GM23338 (cell line): Measurements from ENCODE around the gene AKNAD1. TPM values are rescaled to one million over a fixed set of nuclear protein-coding genes. Genes with fewer than 3 reads are reported as not detected.
A peak's percentile ranks its signal among the peaks of the same experiment; 100 is the strongest.

ENCODE experiments used
- ATAC-seq: fragments of 200-7000 bp; cut with Tn5 transposase; 3 replicates; pipeline ENCODE4 v1.9.1; 2020
- DNase-seq: peaks from one replicate; pipeline ENCODE4 v3.0.0-alpha.2; 2015; ENCODE audit warnings: low spot score
- H2AFZ ChIP-seq: fragments of 200-600 bp; sonication (generic); 2 replicates; pipeline ENCODE4 v1.8.0; 2016; ENCODE audit warnings: antibody characterized with exemption, mild to moderate bottlenecking, moderate library complexity
- H3F3A ChIP-seq: fragments of 200-600 bp; sonication (generic); replicated peaks from 2 replicates; pipeline ENCODE4 v1.8.0; 2017; ENCODE audit warnings: antibody characterized with exemption, mixed run types, low read depth
- H3K27ac ChIP-seq: fragments of 200-600 bp; sonication (generic); 2 replicates; pipeline ENCODE4 v1.6.1; 2016; ENCODE audit warnings: low read depth
- H3K27me3 ChIP-seq: fragments of 200-600 bp; sonication (generic); 2 replicates; pipeline ENCODE4 v1.8.0; 2016; ENCODE audit warnings: mild to moderate bottlenecking, mixed run types, moderate library complexity; ENCODE audit not compliant: insufficient read depth
- H3K36me3 ChIP-seq: fragments of 200-600 bp; sonication (generic); 2 replicates; pipeline ENCODE4 v1.8.0; 2016; ENCODE audit warnings: mild to moderate bottlenecking; ENCODE audit not compliant: insufficient read depth
- H3K4me1 ChIP-seq: fragments of 200-600 bp; sonication (generic); 2 replicates; pipeline ENCODE4 v1.8.0; 2016; ENCODE audit warnings: mild to moderate bottlenecking, moderate library complexity; ENCODE audit not compliant: insufficient read depth
- H3K4me2 ChIP-seq: fragments of 200-600 bp; sonication (generic); 2 replicates; pipeline ENCODE4 v1.7.1; 2017; ENCODE audit warnings: mixed run types
- H3K4me3 ChIP-seq: fragments of 200-600 bp; sonication (generic); 2 replicates; pipeline ENCODE4 v1.6.1; 2016; ENCODE audit warnings: mixed run types
- H3K79me2 ChIP-seq: fragments of 200-600 bp; sonication (generic); replicated peaks from 2 replicates; pipeline ENCODE4 v1.8.0; 2017; ENCODE audit warnings: mild to moderate bottlenecking; ENCODE audit not compliant: insufficient read depth
- H3K9me2 ChIP-seq: fragments of 200-600 bp; sonication (generic); 2 replicates; pipeline ENCODE4 v1.8.0; 2017; ENCODE audit not compliant: insufficient read depth
- H4K20me1 ChIP-seq: fragments of 200-600 bp; sonication (generic); replicated peaks from 2 replicates; pipeline ENCODE4 v1.8.0; 2017; ENCODE audit warnings: mild to moderate bottlenecking; ENCODE audit not compliant: insufficient read depth
- H3K27ac Mint-ChIP-seq: 2 replicates; pipeline ENCODE4 v1.8.0; 2020; ENCODE audit warnings: inconsistent platforms, mild to moderate bottlenecking, moderate library complexity, mixed read lengths
- H3K27me3 Mint-ChIP-seq: 3 replicates; pipeline ENCODE4 v1.8.0; 2022; ENCODE audit warnings: low read depth, mild to moderate bottlenecking, moderate library complexity, mixed read lengths, inconsistent platforms; ENCODE audit not compliant: insufficient read depth, poor library complexity
- H3K36me3 Mint-ChIP-seq: 3 replicates; pipeline ENCODE4 v1.8.0; 2021; ENCODE audit warnings: low read depth, mild to moderate bottlenecking, inconsistent platforms, moderate library complexity, mixed read lengths
- H3K4me1 Mint-ChIP-seq: 3 replicates; pipeline ENCODE4 v1.8.0; 2020; ENCODE audit warnings: mild to moderate bottlenecking, inconsistent platforms, mixed read lengths
- H3K4me3 Mint-ChIP-seq: 3 replicates; pipeline ENCODE4 v1.8.0; 2021; ENCODE audit warnings: moderate library complexity, mild to moderate bottlenecking, inconsistent platforms, mixed read lengths
- H3K9me3 Mint-ChIP-seq: 3 replicates; pipeline ENCODE4 v1.8.0; 2020; ENCODE audit warnings: moderate library complexity, mild to moderate bottlenecking, inconsistent platforms, mixed read lengths
- CTCF ChIP-seq, 2 experiments: fragments of 200-600 bp in 1 of 2; sonication (generic) in 1 of 2; conservative IDR thresholded peaks; 2 replicates each; pipeline versions ENCODE4 v1.5.1 to v1.6.1; 2016 to 2017; ENCODE audit warnings: antibody characterized with exemption in 2 of 2, low read depth in 2 of 2, mild to moderate bottlenecking in 2 of 2, moderate library complexity in 1 of 2
- ETS1 ChIP-seq: IDR thresholded peaks from 2 replicates; pipeline ENCODE4 v1.6.1; 2016; ENCODE audit warnings: antibody characterized with exemption
- EZH2 ChIP-seq: fragments of 200-600 bp; sonication (generic); IDR thresholded peaks from one replicate; pipeline ENCODE4 v1.8.0; 2017; ENCODE audit warnings: antibody characterized with exemption, mild to moderate bottlenecking, low read depth; ENCODE audit not compliant: unreplicated experiment
- EZH2phosphoT487 ChIP-seq: fragments of 200-600 bp; sonication (generic); IDR thresholded peaks from one replicate; pipeline ENCODE4 v1.8.1; 2018; ENCODE audit warnings: antibody characterized with exemption; ENCODE audit not compliant: unreplicated experiment
- JUNB ChIP-seq: IDR thresholded peaks from one replicate; pipeline ENCODE4 v1.6.1; 2016; ENCODE audit warnings: antibody characterized with exemption; ENCODE audit not compliant: unreplicated experiment
- NANOG ChIP-seq: IDR thresholded peaks from 2 replicates; pipeline ENCODE4 v1.6.1; 2016; ENCODE audit warnings: antibody characterized with exemption, borderline replicate concordance
- POLR2AphosphoS5 ChIP-seq: IDR thresholded peaks from 2 replicates; pipeline ENCODE4 v1.6.1; 2016; ENCODE audit warnings: antibody characterized with exemption, low read depth
- STAT1 ChIP-seq: IDR thresholded peaks from one replicate; pipeline ENCODE4 v1.6.1; 2016; ENCODE audit warnings: antibody characterized with exemption; ENCODE audit not compliant: unreplicated experiment
- ZNF331 ChIP-seq: fragments of 250-450 bp; sonication (Bioruptor Pico); IDR thresholded peaks from 2 replicates; pipeline ENCODE4 v1.5.0; 2020; ENCODE audit warnings: low read depth, mild to moderate bottlenecking, moderate library complexity
- polyA plus RNA-seq: library from polyadenylated mRNA; unstranded; fragments of >200 nt; fragmentation: Nextera tagmentation; extraction: Ambion mirVana; gene quantifications from 2 replicates; pipeline ENCODE4 v1.2.1, GENCODE V29; 2016
- total RNA-seq: library from RNA; depleted of rRNA; stranded (reverse); fragments of >200 nt; shearing (Covaris generic); gene quantifications from 2 replicates; pipeline ENCODE4 v1.2.3, GENCODE V29; 2014

AKNAD1 gene
- total and polyA plus RNA-seq, 2 experiments from 2014 or later: not detected

GRCh38 chr1:108862698-108863477 lies 6.0 kb upstream of the AKNAD1 start:
- 0 out of 2 replicates have a peak, but pooled peaks cover under 1% of the 10 kb centered on the region for H3K9me2 ChIP-seq
- Mint-ChIP-seq H3K27me3 (peaks cover 2% of the 10 kb centered on the region), H3K27ac (no peak overlapping the region), H3K4me3 (no peak overlapping the region), H3K9me3 (no peaks in the 10 kb centered on the region), H3K36me3 (no peaks in the 10 kb centered on the region), H3K4me1 (peaks cover 3% of the 10 kb centered on the region; the same call in 2 of the 3 replicates)
- peak overlapping the region; percentile 18 for H2AFZ ChIP-seq
- TF ChIP-seq POLR2AphosphoS5 (no peak), NANOG (no peak), JUNB (no peak), STAT1 (no peak), EZH2phosphoT487 (no peak)
- 0 out of 2 replicates have a peak, but pooled peaks cover 6% of the 10 kb centered on the region for H3K4me1 ChIP-seq
- no peaks in the 10 kb centered on the region for H3K27me3 ChIP-seq
- no peak overlapping the region for H3K27ac ChIP-seq
- H3F3A ChIP-seq: 0 out of 2 replicates have a peak, but pooled peaks cover 4% of the 10 kb centered on the region
- no peaks in the 10 kb centered on the region for H4K20me1 ChIP-seq
- no peak for DNase-seq
- H3K4me3 ChIP-seq: no peak overlapping the region
- H3K79me2 ChIP-seq: no peaks in the 10 kb centered on the region
- no peak for ATAC-seq
- H3K36me3 ChIP-seq: no peaks in the 10 kb centered on the region
- H3K4me2 ChIP-seq: no peak overlapping the region

- H3K9me2 ChIP-seq: no peaks in the 10 kb centered on the region
- 0 out of 2 replicates have a peak overlapping the region, but pooled peaks have one; percentile 52 for H2AFZ ChIP-seq
- 0 out of 2 replicates have a peak, but pooled peaks cover 6% of the 10 kb centered on the region for H3K4me1 ChIP-seq
- H3K4me2 ChIP-seq: no peak overlapping the region
- H3F3A ChIP-seq: 0 out of 2 replicates have a peak, but pooled peaks cover 4% of the 10 kb centered on the region
- no peaks in the 10 kb centered on the region for H3K27me3 ChIP-seq
- H3K4me3 ChIP-seq: no peak overlapping the region
- Mint-ChIP-seq H3K4me1 (peaks cover 3% of the 10 kb centered on the region; the same call in 2 of the 3 replicates), H3K27ac (no peak overlapping the region), H3K9me3 (no peaks in the 10 kb centered on the region), H3K27me3 (peaks cover 2% of the 10 kb centered on the region), H3K36me3 (no peaks in the 10 kb centered on the region), H3K4me3 (no peak overlapping the region)
- DNase-seq (no peak), ATAC-seq (no peak)
- H3K27ac ChIP-seq: no peak overlapping the region
- H3K79me2 ChIP-seq: no peaks in the 10 kb centered on the region
- TF ChIP-seq POLR2AphosphoS5 (no peak), ETS1 (no peak), EZH2 (no peak), CTCF (conservative IDR thresholded peaks at IDR 0.05; ENCODE audit: low read depth in 2 of 2) (no peak), ZNF331 (no peak)
- no peaks in the 10 kb centered on the region for H4K20me1 ChIP-seq
- no peaks in the 10 kb centered on the region for H3K36me3 ChIP-seq
Measured at GRCh38 chr1:108862017-108862610, 5.2 kb upstream of the AKNAD1 start.
